CD8-positive, alpha-beta memory T cell (primary cell): ENCODE data around the gene CLCN2. TPM values are rescaled to one million over a fixed set of nuclear protein-coding genes. Genes with fewer than 3 reads are reported as not detected.

Source experiments
- CTCF ChIA-PET: fragments of 350-600 bp; sonication (Branson Sonifier 250); formaldehyde crosslinking; loops from one replicate; lab custom pipeline; 2021; ENCODE audit warnings: antibody characterized with exemption; lab: Charles Lee
- POLR2A ChIA-PET: fragments of 350-600 bp; sonication (Branson Sonifier 250); formaldehyde crosslinking; loops from one replicate; lab custom pipeline; 2021; ENCODE audit warnings: antibody characterized with exemption; lab: Charles Lee
- DNase-seq, 5 donors: peaks; one replicate each; pipeline versions ENCODE4 v3.0.0 to v3.0.0-alpha.2; 2020 to 2022; ENCODE audit warnings: mixed read lengths in 1 of 5
- H3K27ac ChIP-seq: one replicate; pipeline ENCODE4 v1.7.0; 2013; ENCODE audit warnings: low read depth, mild to moderate bottlenecking, low read length, moderate library complexity
- H3K27me3 ChIP-seq: 2 replicates; pipeline ENCODE4 v1.7.0; 2013; ENCODE audit warnings: low read length, mild to moderate bottlenecking; ENCODE audit not compliant: insufficient read depth, poor library complexity, severe bottlenecking
- H3K36me3 ChIP-seq: 2 replicates; pipeline ENCODE4 v1.7.0; 2013; ENCODE audit warnings: mild to moderate bottlenecking, low read length, moderate library complexity; ENCODE audit not compliant: insufficient read depth
- H3K4me1 ChIP-seq: 2 replicates; pipeline ENCODE4 v1.7.0; 2013; ENCODE audit warnings: mild to moderate bottlenecking, low read length, moderate library complexity; ENCODE audit not compliant: insufficient read depth
- H3K4me3 ChIP-seq: 2 replicates; pipeline ENCODE4 v1.7.0; 2013; ENCODE audit warnings: mild to moderate bottlenecking, low read length
- H3K9me3 ChIP-seq: 2 replicates; pipeline ENCODE4 v1.7.0; 2013; ENCODE audit warnings: mild to moderate bottlenecking, low read length
- H3K27ac Mint-ChIP-seq, 8 donors: one replicate each; pipeline ENCODE4 v1.8.0; 2020 to 2021; ENCODE audit warnings: mixed read lengths in 8 of 8, mild to moderate bottlenecking in 6 of 8, inconsistent platforms in 3 of 8, moderate library complexity in 3 of 8
- H3K27me3 Mint-ChIP-seq, 2 donors: one replicate each; pipeline ENCODE4 v1.8.0; 2020 to 2021; ENCODE audit warnings: mixed read lengths in 2 of 2, mild to moderate bottlenecking in 1 of 2, moderate library complexity in 1 of 2
- H3K36me3 Mint-ChIP-seq, 3 donors: one replicate each; pipeline ENCODE4 v1.8.0; 2020 to 2021; ENCODE audit warnings: mixed read lengths in 3 of 3, inconsistent platforms in 1 of 3, mild to moderate bottlenecking in 1 of 3
- H3K4me1 Mint-ChIP-seq, 3 donors: one replicate each; pipeline ENCODE4 v1.8.0; 2020 to 2021; ENCODE audit warnings: mixed read lengths in 3 of 3, inconsistent platforms in 1 of 3, mild to moderate bottlenecking in 1 of 3
- H3K4me3 Mint-ChIP-seq, 7 donors: one replicate each; pipeline ENCODE4 v1.8.0; 2020 to 2021; ENCODE audit warnings: mixed read lengths in 7 of 7, mild to moderate bottlenecking in 6 of 7, moderate library complexity in 4 of 7, inconsistent platforms in 2 of 7
- H3K9me3 Mint-ChIP-seq, 5 donors: one replicate each; pipeline ENCODE4 v1.8.0; 2020 to 2022; ENCODE audit warnings: mixed read lengths in 5 of 5, mild to moderate bottlenecking in 3 of 5, moderate library complexity in 2 of 5, inconsistent platforms in 1 of 5
- polyA plus RNA-seq: library from polyadenylated mRNA; unstranded; fragments of 300-500 nt; fragmentation: Illumina TruSeq; gene quantifications from one replicate; pipeline ENCODE4 v1.2.3, GENCODE V29; 2021
- total RNA-seq, 2 experiments: library from RNA; stranded (reverse); gene quantifications; one replicate each; pipeline ENCODE4 v1.2.3, GENCODE V29; 2021

CLCN2 gene
- total and polyA plus RNA-seq, 3 experiments from 2014 or later: 0.54 to 7.3 (median 6.3) TPM

- ChIA-PET POLR2A (no interaction called here), CTCF (interaction anchor here (1.5 kb wide), 1 partner anchor 53 kb away, joined by 3 read pairs; no protein-coding TSS in a partner anchor)
- peaks cover 25 to 36% (median 36%) of the 10 kb centered on the region in 3 donors for H3K4me1 Mint-ChIP-seq
- Histone ChIP-seq H3K4me3 (peak overlapping the region; percentile 68), H3K36me3 (peaks cover 45% of the 10 kb centered on the region), H3K4me1 (peaks cover 14% of the 10 kb centered on the region), H3K27ac (no peak overlapping the region), H3K9me3 (no peaks in the 10 kb centered on the region), H3K27me3 (no peaks in the 10 kb centered on the region)
- DNase-seq: no peak
- peak overlapping the region; percentile 89 to 96 (median 92) for H3K4me3 Mint-ChIP-seq
- H3K27me3 Mint-ChIP-seq: peaks cover 0 to 2% of the 10 kb centered on the region in 2 donors
- H3K27ac Mint-ChIP-seq: peak overlapping the region in 5 of 8 donors; percentile 57 to 94 (median 90)
- peaks cover 5 to 61% (median 15%) of the 10 kb centered on the region in 3 donors for H3K36me3 Mint-ChIP-seq
- H3K9me3 Mint-ChIP-seq: no peaks in the 10 kb centered on the region
Measured at GRCh38 chr3:184300378-184300720, 61.1 kb downstream of the CLCN2 start.

GRCh38 chr3:184299488-184300377, 61.7 kb downstream of the CLCN2 start:
- peaks cover 43% of the 10 kb centered on the region for H3K36me3 ChIP-seq
- ChIA-PET CTCF (interaction anchor here (0.7 kb wide), 1 partner anchor 164 kb away, joined by 3 read pairs; the partner anchor contains the start of gene EIF2B5), POLR2A (interaction anchor here (0.8 to 1.5 kb wide), 2 partner anchors 115 to 126 kb away, joined by 4 to 5 read pairs; no protein-coding TSS in a partner anchor)
- Mint-ChIP-seq H3K4me1 (peaks cover 25 to 36% (median 36%) of the 10 kb centered on the region in 3 donors), H3K36me3 (peaks cover 5 to 57% (median 15%) of the 10 kb centered on the region in 3 donors), H3K4me3 (peak overlapping the region; percentile 89 to 96 (median 92)), H3K27ac (peak overlapping the region; percentile 52 to 95 (median 89)), H3K27me3 (peaks cover 0 to 3% of the 10 kb centered on the region in 2 donors), H3K9me3 (no peaks in the 10 kb centered on the region)
- peak overlapping the region; percentile 57 for H3K27ac ChIP-seq
- H3K4me3 ChIP-seq: peak overlapping the region; percentile 68
- H3K9me3 ChIP-seq: no peaks in the 10 kb centered on the region
- H3K4me1 ChIP-seq: peaks cover 14% of the 10 kb centered on the region
- DNase-seq: no peak
- H3K27me3 ChIP-seq: no peaks in the 10 kb centered on the region

- Mint-ChIP-seq H3K36me3 (peaks cover 1 to 49% (median 12%) of the 10 kb centered on the region in 3 donors), H3K4me3 (peak within 1 kb of the TSS; percentile 89 to 96 (median 92)), H3K4me1 (peaks cover 23 to 36% (median 36%) of the 10 kb centered on the region in 3 donors), H3K27ac (peak within 1 kb of the TSS; percentile 86 to 95 (median 94)), H3K27me3 (peaks cover 0 to 4% of the 10 kb centered on the region in 2 donors), H3K9me3 (no peaks in the 10 kb centered on the region)
- Histone ChIP-seq H3K4me1 (peaks cover 14% of the 10 kb centered on the region), H3K27me3 (no peaks in the 10 kb centered on the region), H3K9me3 (no peaks in the 10 kb centered on the region), H3K36me3 (peaks cover 35% of the 10 kb centered on the region), H3K4me3 (peak within 1 kb of the TSS; percentile 78), H3K27ac (peak within 1 kb of the TSS; percentile 79)
- ChIA-PET CTCF (interaction anchor here (0.7 kb wide), 1 partner anchor 164 kb away, joined by 3 read pairs; the partner anchor contains the start of gene EIF2B5), POLR2A (interaction anchor here (0.8 to 1.5 kb wide), 2 partner anchors 114 to 125 kb away, joined by 4 to 5 read pairs; no protein-coding TSS in a partner anchor)
- peak; percentile 95 to 98 (median 98) for DNase-seq
Measured at GRCh38 chr3:184298759-184299487, 62.5 kb downstream of the CLCN2 start, which contains the start of gene PSMD2. Gene PSMD2 (plus strand): TSS chr3:184299241. CDS start chr3:184299267, 26 bp downstream.

- Histone ChIP-seq H3K36me3 (peaks cover 13% of the 10 kb centered on the region), H3K4me3 (no peak overlapping the region), H3K27ac (no peak overlapping the region), H3K27me3 (no peaks in the 10 kb centered on the region), H3K9me3 (no peaks in the 10 kb centered on the region), H3K4me1 (peaks cover 14% of the 10 kb centered on the region)
- Mint-ChIP-seq H3K4me3 (peak overlapping the region in 2 of 7 donors; percentile 91 to 93), H3K9me3 (no peaks in the 10 kb centered on the region), H3K36me3 (peaks cover 0 to 26% (median 2%) of the 10 kb centered on the region in 3 donors), H3K4me1 (peaks cover 20 to 28% (median 26%) of the 10 kb centered on the region in 3 donors), H3K27me3 (peaks cover 0 to 4% of the 10 kb centered on the region in 2 donors), H3K27ac (peak overlapping the region in 1 of 8 donors; percentile 86)
- CTCF ChIA-PET: no interaction called here
- no peak for DNase-seq
- POLR2A ChIA-PET: no interaction called here
Measured at GRCh38 chr3:184296616-184297015, 64.8 kb downstream of the CLCN2 start.

Other genes with a start within 250 kb of the CLCN2 start
- gene EIF2B5, start 226.2 kb downstream of the CLCN2 start, total RNA-seq: 10 to 100 TPM; 74.8 to 83.9 TPM
- 51.6 TPM for gene EIF2B5, start 226.2 kb downstream of the CLCN2 start, polyA plus RNA-seq
- gene DVL3, start 206.2 kb downstream of the CLCN2 start, total RNA-seq: 10 to 100 TPM; 38.5 to 44.0 TPM
- 15.4 TPM for gene DVL3, start 206.2 kb downstream of the CLCN2 start, polyA plus RNA-seq
- gene AP2M1, start 186.8 kb downstream of the CLCN2 start, total RNA-seq: 100 to 1,000 TPM; 268 to 270 TPM
- gene AP2M1, start 186.8 kb downstream of the CLCN2 start, polyA plus RNA-seq: 265 TPM
- 10 to 100 TPM; 70.8 to 70.9 TPM for gene ABCF3, start 175.4 kb downstream of the CLCN2 start, total RNA-seq
- 54.5 TPM for gene ABCF3, start 175.4 kb downstream of the CLCN2 start, polyA plus RNA-seq
- gene VWA5B2, start 132.0 kb downstream of the CLCN2 start, total RNA-seq: under 1 TPM in 1 of 2 experiments, not detected in 1; 0.11 TPM
- gene VWA5B2, start 132.0 kb downstream of the CLCN2 start, polyA plus RNA-seq: not detected
- 10 to 100 TPM; 59.4 to 61.4 TPM for gene ALG3, start 112.6 kb downstream of the CLCN2 start, total RNA-seq
- gene ALG3, start 112.6 kb downstream of the CLCN2 start, polyA plus RNA-seq: 73.2 TPM
- gene EEF1AKMT4, start 111.9 kb downstream of the CLCN2 start, total RNA-seq: 10 to 100 TPM; 13.2 to 14.5 TPM
- 5.3 TPM for gene EEF1AKMT4, start 111.9 kb downstream of the CLCN2 start, polyA plus RNA-seq
- gene CAMK2N2, start 100.1 kb downstream of the CLCN2 start, total RNA-seq: under 1 TPM; 0.66 to 0.77 TPM
- gene CAMK2N2, start 100.1 kb downstream of the CLCN2 start, polyA plus RNA-seq: not detected
- not detected for gene ECE2, start 85.6 kb downstream of the CLCN2 start, total RNA-seq
- not detected for gene ECE2, start 85.6 kb downstream of the CLCN2 start, polyA plus RNA-seq
- 100 to 1,000 TPM; 334 to 342 TPM for gene PSMD2, start 62.4 kb downstream of the CLCN2 start, total RNA-seq
- gene PSMD2, start 62.4 kb downstream of the CLCN2 start, polyA plus RNA-seq: 211 TPM
- gene EIF4G1, start 47.0 kb downstream of the CLCN2 start, total RNA-seq: 100 to 1,000 TPM; 693 to 694 TPM
- gene EIF4G1, start 47.0 kb downstream of the CLCN2 start, polyA plus RNA-seq: 46.2 TPM
- gene FAM131A, start 24.0 kb downstream of the CLCN2 start, total RNA-seq: 1 to 10 TPM; 2.2 to 2.4 TPM
- gene FAM131A, start 24.0 kb downstream of the CLCN2 start, polyA plus RNA-seq: 2.2 TPM
- gene POLR2H, start 105 bp upstream of the CLCN2 start, total RNA-seq: 100 to 1,000 TPM; 147 TPM
- gene POLR2H, start 105 bp upstream of the CLCN2 start, polyA plus RNA-seq: 52.1 TPM
- gene THPO, start 16.6 kb upstream of the CLCN2 start, total RNA-seq: not detected
- gene THPO, start 16.6 kb upstream of the CLCN2 start, polyA plus RNA-seq: not detected
- gene CHRD, start 18.4 kb upstream of the CLCN2 start, total RNA-seq: under 1 TPM in 1 of 2 experiments, not detected in 1; 0.04 TPM
- gene CHRD, start 18.4 kb upstream of the CLCN2 start, polyA plus RNA-seq: not detected
- under 1 TPM in 1 of 2 experiments, not detected in 1; 0.04 TPM for gene EPHB3, start 200.2 kb upstream of the CLCN2 start, total RNA-seq
- 0.31 TPM for gene EPHB3, start 200.2 kb upstream of the CLCN2 start, polyA plus RNA-seq